IMR-90 (cell line): ENCODE results near the gene ELMO1. TPM values are rescaled to one million over a fixed set of nuclear protein-coding genes. Genes with fewer than 3 reads are reported as not detected.

Source experiments
- ATAC-seq: fragments of 200-7000 bp; cut with Tn5 transposase; 2 replicates; pipeline ENCODE4 v1.9.1; 2020; ENCODE audit warnings: low read depth, mild to moderate bottlenecking, moderate library complexity
- BruUV-seq: library from RNA; stranded (reverse); fragments of 400-500 nt; replicated peaks from 2 replicates; lab custom pipeline; 2021; lab: Mats Ljungman, UMichigan
- CTCF ChIA-PET: fragments of 300-600 bp; formaldehyde crosslinking; extraction: SDS; loops from one replicate; lab custom pipeline; 2021; ENCODE audit warnings: antibody characterized with exemption; lab: Yijun Ruan, JAX
- POLR2A ChIA-PET: fragments of 300-600 bp; sonication (Branson Sonifier 250); formaldehyde crosslinking; loops from one replicate; lab custom pipeline; 2022; ENCODE audit warnings: antibody characterized with exemption; ENCODE audit not compliant: unreplicated experiment; lab: Charles Lee
- DNase-seq: peaks from one replicate; pipeline ENCODE4 v3.0.0; 2013
- H2AFZ ChIP-seq: replicated peaks from 2 replicates; pipeline ENCODE3; 2013; ENCODE audit warnings: low read length, mild to moderate bottlenecking; ENCODE audit not compliant: poor library complexity
- H2AK5ac ChIP-seq: 2 replicates; pipeline ENCODE4 v1.6.1; 2013; ENCODE audit warnings: low read depth, low read length, inconsistent platforms
- H2AK9ac ChIP-seq: replicated peaks from 2 replicates; pipeline ENCODE3; 2013; ENCODE audit warnings: mild to moderate bottlenecking, low read depth, low read length, moderate library complexity; ENCODE audit not compliant: poor library complexity
- H2BK120ac ChIP-seq: 2 replicates; pipeline ENCODE4 v1.6.1; 2013; ENCODE audit warnings: low read depth, low read length, inconsistent platforms
- H2BK15ac ChIP-seq: 3 replicates; pipeline ENCODE4 v1.6.1; 2013; ENCODE audit warnings: low read depth, low read length, inconsistent platforms
- H2BK20ac ChIP-seq: 2 replicates; pipeline ENCODE4 v1.6.1; 2013; ENCODE audit warnings: low read depth, mild to moderate bottlenecking, inconsistent platforms, low read length, moderate library complexity
- H2BK5ac ChIP-seq: 2 replicates; pipeline ENCODE4 v1.6.1; 2013; ENCODE audit warnings: mild to moderate bottlenecking, low read depth, low read length, inconsistent platforms; ENCODE audit not compliant: poor library complexity, severe bottlenecking
- H3K14ac ChIP-seq: replicated peaks from 2 replicates; pipeline ENCODE4 v1.6.1; 2013; ENCODE audit warnings: low read depth, low read length, inconsistent platforms
- H3K18ac ChIP-seq: 2 replicates; pipeline ENCODE4 v1.6.1; 2013; ENCODE audit warnings: low read depth, low read length, control low read depth
- H3K23ac ChIP-seq: 2 replicates; pipeline ENCODE4 v1.6.1; 2013; ENCODE audit warnings: low read depth, low read length, inconsistent platforms
- H3K27ac ChIP-seq: 2 replicates; pipeline ENCODE4 v1.5.1; 2013; ENCODE audit warnings: mild to moderate bottlenecking, control low read depth, low read length; ENCODE audit not compliant: insufficient read depth
- H3K27me3 ChIP-seq: 2 replicates; pipeline ENCODE4 v1.6.1; 2013; ENCODE audit warnings: low read length; ENCODE audit not compliant: control insufficient read depth, insufficient read depth
- H3K36me3 ChIP-seq: 2 replicates; pipeline ENCODE4 v1.6.1; 2013; ENCODE audit warnings: low read length, mixed read lengths; ENCODE audit not compliant: control insufficient read depth, insufficient read depth
- H3K4ac ChIP-seq: 2 replicates; pipeline ENCODE4 v1.6.1; 2013; ENCODE audit warnings: low read depth, low read length, inconsistent platforms
- H3K4me1 ChIP-seq: 2 replicates; pipeline ENCODE4 v1.6.1; 2013; ENCODE audit warnings: low read length, mixed read lengths; ENCODE audit not compliant: control insufficient read depth, insufficient read depth
- H3K4me2 ChIP-seq: 2 replicates; pipeline ENCODE4 v1.6.1; 2013; ENCODE audit warnings: low read depth, mild to moderate bottlenecking, control low read depth, low read length, moderate library complexity
- H3K4me3 ChIP-seq: 2 replicates; pipeline ENCODE4 v1.5.1; 2013; ENCODE audit warnings: low read depth, mild to moderate bottlenecking, control low read depth, low read length, moderate library complexity; ENCODE audit not compliant: insufficient read depth
- H3K56ac ChIP-seq: 2 replicates; pipeline ENCODE4 v1.6.1; 2013; ENCODE audit warnings: low read length, inconsistent platforms; ENCODE audit not compliant: insufficient read depth; ENCODE audit errors: extremely low read depth
- H3K79me1 ChIP-seq, 2 experiments: 2 replicates each; pipeline ENCODE4 v1.6.1; 2013; ENCODE audit warnings: low read length in 2 of 2, inconsistent platforms in 1 of 2, low read depth in 1 of 2
- H3K9ac ChIP-seq: 2 replicates; pipeline ENCODE4 v1.6.1; 2013; ENCODE audit warnings: low read depth, low read length, control low read depth
- H3K9me1 ChIP-seq: 2 replicates; pipeline ENCODE4 v1.6.1; 2013; ENCODE audit warnings: low read length, inconsistent platforms; ENCODE audit not compliant: insufficient read depth
- H3K9me3 ChIP-seq: 2 replicates; pipeline ENCODE4 v1.6.1; 2013; ENCODE audit warnings: low read length; ENCODE audit not compliant: control insufficient read depth, insufficient read depth
- H4K20me1 ChIP-seq: 2 replicates; pipeline ENCODE4 v1.6.1; 2013; ENCODE audit warnings: low read length, inconsistent platforms; ENCODE audit not compliant: insufficient read depth
- H4K5ac ChIP-seq: 2 replicates; pipeline ENCODE4 v1.6.1; 2013; ENCODE audit warnings: mild to moderate bottlenecking, low read depth, low read length, control low read depth
- H4K8ac ChIP-seq, 2 experiments: 2 replicates each; pipeline ENCODE4 v1.6.1; 2013; ENCODE audit warnings: low read depth in 2 of 2, low read length in 2 of 2, control low read depth in 1 of 2, inconsistent platforms in 1 of 2
- H4K91ac ChIP-seq: 2 replicates; pipeline ENCODE4 v1.6.1; 2013; ENCODE audit warnings: low read depth, low read length, inconsistent platforms; ENCODE audit not compliant: insufficient read depth
- BHLHE40 ChIP-seq: fragments of 150-350 bp; IDR thresholded peaks from 2 replicates; pipeline ENCODE4 v1.6.1; 2016; ENCODE audit warnings: mild to moderate bottlenecking, low read depth, low read length
- CEBPB ChIP-seq: IDR thresholded peaks from 2 replicates; pipeline ENCODE4 v1.6.1; 2012; ENCODE audit warnings: low read depth, low read length, improper control_type of control experiment
- RCOR1 ChIP-seq: IDR thresholded peaks from 2 replicates; pipeline ENCODE4 v1.6.1; 2012; ENCODE audit warnings: mild to moderate bottlenecking, low read length, improper control_type of control experiment; ENCODE audit not compliant: insufficient replicate concordance
- RFX5 ChIP-seq: IDR thresholded peaks from 2 replicates; pipeline ENCODE4 v1.8.0; 2012; ENCODE audit warnings: low read depth, mild to moderate bottlenecking, low read length, moderate library complexity
- WGBS, 2 experiments: methylation state at CpG; one replicate each; pipeline versions ENCODE4 v1.1.5 to v1.1.7; 2013; ENCODE audit warnings: missing lambda C conversion rate in 2 of 2; ENCODE audit not compliant: insufficient read length in 1 of 2; ENCODE audit errors: extremely low coverage in 2 of 2; 5-methylcytosine and 5-hydroxymethylcytosine counted together
- dilution Hi-C: fragments of 300-500 bp; cut with HindIII; formaldehyde crosslinking; loops from one replicate; pipeline ENCODE4 v1.14.3; 2018; ENCODE audit warnings: low sequenced_read_pairs; ENCODE audit not compliant: unreplicated experiment
- in situ Hi-C: fragments of 300-500 bp; cut with MboI; formaldehyde crosslinking; loops from 3 replicates; pipeline ENCODE4 v1.14.3; 2019; ENCODE audit warnings: low sequenced_read_pairs, inconsistent platforms, mixed read lengths
- intact Hi-C: fragments of 100-400 bp; cut with micrococcal nuclease; formaldehyde crosslinking; loops from 2 replicates; pipeline ENCODE4 v1.10.0; 2022
- polyA plus RNA-seq, 3 experiments: library from polyadenylated mRNA; depleted of rRNA; stranded (reverse); fragments of >200 nt; gene quantifications; 2 replicates each; pipeline ENCODE4 v1.2.3, GENCODE V29; 2012; ENCODE audit warnings: low replicate concordance in 1 of 3
- total RNA-seq: library from RNA; depleted of rRNA; stranded (reverse); fragments of >200 nt; gene quantifications from 2 replicates; pipeline ENCODE4 v1.2.3, GENCODE V29; 2012

The ELMO1 gene
- total and polyA plus RNA-seq, 2 of the 4 experiments (the other 2 are of a cell fraction), result 0.03 TPM; not detected in 1

DNA sequence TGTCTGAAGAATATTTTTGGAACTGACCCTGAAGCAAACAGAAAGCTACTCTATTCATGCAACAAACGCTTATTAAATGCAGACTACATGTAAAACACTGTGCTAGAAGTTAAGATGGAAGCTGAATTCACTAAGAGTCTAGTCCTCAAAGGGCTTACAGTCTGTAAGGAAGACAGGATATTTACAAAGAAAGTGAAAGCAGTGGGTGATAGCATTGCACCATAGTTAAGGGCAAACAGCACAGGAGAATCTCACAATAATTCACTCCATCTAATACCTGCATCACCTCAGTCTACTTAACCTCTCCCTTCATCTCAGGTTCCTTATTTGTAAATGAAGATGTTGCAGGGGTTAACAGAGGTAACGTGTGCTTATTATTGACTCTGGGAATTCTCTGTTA lies 364.4 kb downstream of the ELMO1 start:
- in situ Hi-C loops, result no loop called here
- POLR2A ChIA-PET, result no interaction called here
- Histone ChIP-seq H2AFZ (no peak overlapping the region), H2AK9ac (no peak overlapping the region), H3K14ac (no peak overlapping the region), H4K5ac (no peak overlapping the region), H3K27me3 (no peaks in the 10 kb centered on the region), H3K4ac (no peak overlapping the region), H3K36me3 (no peaks in the 10 kb centered on the region), H3K23ac (no peak overlapping the region), H2BK15ac (no peak overlapping the region), H3K9me1 (no peaks in the 10 kb centered on the region), H3K4me3 (no peak overlapping the region), H3K9ac (no peak overlapping the region), H4K20me1 (no peaks in the 10 kb centered on the region), H3K79me1 (no peaks in the 10 kb centered on the region), H3K4me1 (peaks cover 5% of the 10 kb centered on the region), H2BK5ac (no peak overlapping the region), H3K9me3 (no peaks in the 10 kb centered on the region), H3K56ac (no peak overlapping the region), H2AK5ac (no peak overlapping the region), H3K27ac (no peak overlapping the region), H4K8ac (no peak overlapping the region), H3K18ac (no peak overlapping the region), H4K91ac (no peak overlapping the region), H3K4me2 (no peak overlapping the region), H2BK20ac (no peak overlapping the region), H2BK120ac (no peak overlapping the region)
- TF ChIP-seq BHLHE40 (no peak), RFX5 (no peak), CEBPB (no peak), RCOR1 (no peak)
- WGBS, 2 experiments, result no CpG with 5 or more reads among the region's 2 CpGs
- BruUV-seq, result no TSS peak
- intact Hi-C loops, result no loop called here
- no peak for DNase-seq
- ATAC-seq, result no peak
- dilution Hi-C loops, result no loop called here
- CTCF ChIA-PET, result no interaction called here
